Cardiac atrium fibroblast (primary cell): ENCODE measurements around the gene CLEC6A. TPM values are rescaled to one million over a fixed set of nuclear protein-coding genes. Genes with fewer than 3 reads are reported as not detected.

ENCODE experiments used
- total RNA-seq: library from RNA; depleted of rRNA; stranded (reverse); fragments of >200 nt; gene quantifications from 2 replicates; pipeline ENCODE4 v1.2.3, GENCODE V29; 2015

The CLEC6A gene
- total RNA-seq, result not detected in 2 replicates

DNA sequence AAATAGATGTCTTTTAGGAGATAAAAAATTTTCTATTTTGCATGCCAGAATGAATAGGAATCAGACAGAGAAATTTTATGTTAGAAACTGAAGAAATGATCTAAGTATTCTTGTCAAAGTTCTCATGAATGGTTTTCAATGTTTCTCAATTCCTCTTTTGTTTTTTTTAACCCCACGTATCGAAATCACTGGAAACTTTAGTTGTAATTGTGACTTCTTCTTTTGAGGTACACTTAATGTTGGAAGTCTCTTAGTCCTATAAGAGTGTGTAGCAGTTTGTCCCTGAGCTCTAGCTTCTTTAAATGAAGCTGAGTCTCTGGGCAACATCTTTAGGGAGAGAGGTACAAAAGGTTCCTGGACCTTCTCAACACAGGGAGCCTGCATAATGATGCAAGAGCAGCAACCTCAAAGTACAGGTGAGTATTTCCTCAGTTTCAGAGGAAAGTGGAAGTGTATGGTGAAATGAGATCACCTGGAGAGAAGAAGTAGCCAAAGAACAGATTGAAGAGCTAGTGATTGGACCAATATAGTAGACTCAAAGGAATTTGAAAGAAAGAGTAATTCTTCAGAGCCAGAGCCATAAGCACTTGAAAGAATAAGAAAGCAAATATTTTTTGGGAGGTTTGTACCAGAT is at the start of gene CLEC6A:
CLEC6A (plus strand) TSS at position 236 of the 634 bp plus-strand sequence; CDS start at position 386, 150 bp downstream.

DNA sequence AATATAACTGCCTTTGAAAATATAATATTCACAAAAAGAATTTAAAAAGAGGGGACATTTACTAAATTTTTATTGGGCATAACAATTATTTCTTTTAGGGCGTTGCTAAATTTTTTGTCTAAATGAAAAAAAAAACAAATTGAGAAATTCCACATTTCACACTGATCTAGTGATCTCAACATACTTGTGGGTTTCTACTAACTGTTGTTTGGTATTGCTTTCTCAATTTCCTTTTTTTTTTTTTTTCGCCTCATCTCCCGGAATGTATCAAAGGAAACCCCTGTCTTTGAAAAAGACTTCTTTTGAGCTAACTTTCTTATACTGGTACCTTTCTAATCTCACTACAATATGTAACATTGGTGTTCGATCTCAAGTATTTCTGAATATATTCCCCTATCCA is 57.5 kb downstream of the CLEC6A start, which contains the start of gene CLEC4D:
CLEC4D (plus strand) TSS at position 248 of the 400 bp plus-strand sequence. CDS start 230 bp downstream, outside the sequence.

Other genes with a start within 250 kb of the CLEC6A start
- not detected in 2 replicates for gene FAM90A1, start 228.3 kb upstream of the CLEC6A start, total RNA-seq
- gene CLEC4D, start 57.5 kb downstream of the CLEC6A start, total RNA-seq, result not detected in 2 replicates
- not detected in 2 replicates for gene CLEC4E, start 84.9 kb downstream of the CLEC6A start, total RNA-seq
- gene AICDA, start 156.9 kb downstream of the CLEC6A start, total RNA-seq, result not detected in 2 replicates
- gene MFAP5, start 206.9 kb downstream of the CLEC6A start, total RNA-seq, result 13.0 and 22.7 TPM in 2 replicates
- 9.1 and 14.3 TPM in 2 replicates for gene RIMKLB, start 242.0 kb downstream of the CLEC6A start, total RNA-seq